HepG2 (cell line): Measurements from ENCODE around the gene FYB1.

Experiments used
- CEBPB ChIP-seq: IDR thresholded peaks from 2 replicates; pipeline ENCODE4 v1.6.1; 2011; ENCODE audit warnings: low read depth, low read length, improper control_type of control experiment, borderline replicate concordance
- CTCF ChIP-seq: sonication (generic); formaldehyde crosslinking; IDR thresholded peaks from 2 replicates; pipeline ENCODE4 v1.5.0; 2020; ENCODE audit warnings: mild to moderate bottlenecking, missing genetic modification reagents, moderate library complexity
- EZH2 ChIP-seq: conservative IDR thresholded peaks from 2 replicates; pipeline ENCODE4 v1.6.1; 2012; ENCODE audit warnings: mild to moderate bottlenecking, low read depth, low read length, moderate library complexity
- FOSL2 ChIP-seq: sonication (generic); formaldehyde crosslinking; IDR thresholded peaks from 2 replicates; pipeline ENCODE4 v1.4.0; 2020; ENCODE audit warnings: missing genetic modification reagents
- PCBP2 ChIP-seq: fragments of 200-400 bp; formaldehyde crosslinking; optimal IDR thresholded peaks from 2 replicates; pipeline ENCODE3; 2018; ENCODE audit warnings: low read length, low read depth; ENCODE audit not compliant: poor library complexity, severe bottlenecking
- POLR2AphosphoS5 ChIP-seq: IDR thresholded peaks from 2 replicates; pipeline ENCODE4 v1.6.1; 2012; ENCODE audit warnings: low read depth, low read length
- RAD21 ChIP-seq: fragments of 450-650 bp; formaldehyde crosslinking; IDR thresholded peaks from 2 replicates; pipeline ENCODE4 v1.5.0; 2020; ENCODE audit warnings: mild to moderate bottlenecking
- RBM39 ChIP-seq: fragments of 200-400 bp; formaldehyde crosslinking; IDR thresholded peaks from one replicate; pipeline ENCODE4 v1.6.1; 2018; ENCODE audit warnings: antibody characterized with exemption, mild to moderate bottlenecking, low read depth, low read length; ENCODE audit not compliant: poor library complexity, severe bottlenecking
- SRF ChIP-seq: IDR thresholded peaks from 2 replicates; pipeline ENCODE4 v1.6.1; 2011; ENCODE audit warnings: mild to moderate bottlenecking, low read depth, low read length, moderate library complexity
- TAF1 ChIP-seq: sonication (generic); formaldehyde crosslinking; IDR thresholded peaks from 2 replicates; pipeline ENCODE4 v1.4.0; 2020; ENCODE audit warnings: missing genetic modification reagents
- ZNF501 ChIP-seq: sonication (generic); formaldehyde crosslinking; IDR thresholded peaks from 2 replicates; pipeline ENCODE4 v1.5.1; 2020; ENCODE audit warnings: mild to moderate bottlenecking, moderate library complexity, missing genetic modification reagents
- ZNF530 ChIP-seq: sonication (generic); formaldehyde crosslinking; IDR thresholded peaks from 2 replicates; pipeline ENCODE4 v1.5.0; 2020; ENCODE audit warnings: low read depth, mild to moderate bottlenecking, missing genetic modification reagents
- TF ChIP-seq, protein P1 (sequence below): sonication (generic); formaldehyde crosslinking; IDR thresholded peaks from 2 replicates; pipeline ENCODE4 v1.4.0; 2020; ENCODE audit warnings: missing genetic modification reagents
- TF ChIP-seq, protein P2 (sequence below): sonication (generic); formaldehyde crosslinking; IDR thresholded peaks from 2 replicates; pipeline ENCODE4 v1.4.0; 2020; ENCODE audit warnings: missing genetic modification reagents

- no peak for TF ChIP-seq ZNF501
- TF ChIP-seq POLR2AphosphoS5, result no peak
- TF ChIP-seq, protein P1, sequence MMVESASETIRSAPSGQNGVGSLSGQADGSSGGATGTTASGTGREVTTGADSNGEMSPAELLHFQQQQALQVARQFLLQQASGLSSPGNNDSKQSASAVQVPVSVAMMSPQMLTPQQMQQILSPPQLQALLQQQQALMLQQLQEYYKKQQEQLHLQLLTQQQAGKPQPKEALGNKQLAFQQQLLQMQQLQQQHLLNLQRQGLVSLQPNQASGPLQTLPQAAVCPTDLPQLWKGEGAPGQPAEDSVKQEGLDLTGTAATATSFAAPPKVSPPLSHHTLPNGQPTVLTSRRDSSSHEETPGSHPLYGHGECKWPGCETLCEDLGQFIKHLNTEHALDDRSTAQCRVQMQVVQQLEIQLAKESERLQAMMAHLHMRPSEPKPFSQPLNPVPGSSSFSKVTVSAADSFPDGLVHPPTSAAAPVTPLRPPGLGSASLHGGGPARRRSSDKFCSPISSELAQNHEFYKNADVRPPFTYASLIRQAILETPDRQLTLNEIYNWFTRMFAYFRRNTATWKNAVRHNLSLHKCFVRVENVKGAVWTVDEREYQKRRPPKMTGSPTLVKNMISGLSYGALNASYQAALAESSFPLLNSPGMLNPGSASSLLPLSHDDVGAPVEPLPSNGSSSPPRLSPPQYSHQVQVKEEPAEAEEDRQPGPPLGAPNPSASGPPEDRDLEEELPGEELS (CRISPR knock-in tag), result no peak
- TF ChIP-seq PCBP2, result no peak
- TF ChIP-seq SRF, result no peak
- no peak for TF ChIP-seq EZH2
- no peak for TF ChIP-seq CEBPB
- no peak for TF ChIP-seq CTCF (CRISPR knock-in tag)
- TF ChIP-seq TAF1 (CRISPR knock-in tag), result no peak
- no peak for TF ChIP-seq RAD21 (CRISPR knock-in tag)
- TF ChIP-seq ZNF530, result no peak
- TF ChIP-seq, protein P2, sequence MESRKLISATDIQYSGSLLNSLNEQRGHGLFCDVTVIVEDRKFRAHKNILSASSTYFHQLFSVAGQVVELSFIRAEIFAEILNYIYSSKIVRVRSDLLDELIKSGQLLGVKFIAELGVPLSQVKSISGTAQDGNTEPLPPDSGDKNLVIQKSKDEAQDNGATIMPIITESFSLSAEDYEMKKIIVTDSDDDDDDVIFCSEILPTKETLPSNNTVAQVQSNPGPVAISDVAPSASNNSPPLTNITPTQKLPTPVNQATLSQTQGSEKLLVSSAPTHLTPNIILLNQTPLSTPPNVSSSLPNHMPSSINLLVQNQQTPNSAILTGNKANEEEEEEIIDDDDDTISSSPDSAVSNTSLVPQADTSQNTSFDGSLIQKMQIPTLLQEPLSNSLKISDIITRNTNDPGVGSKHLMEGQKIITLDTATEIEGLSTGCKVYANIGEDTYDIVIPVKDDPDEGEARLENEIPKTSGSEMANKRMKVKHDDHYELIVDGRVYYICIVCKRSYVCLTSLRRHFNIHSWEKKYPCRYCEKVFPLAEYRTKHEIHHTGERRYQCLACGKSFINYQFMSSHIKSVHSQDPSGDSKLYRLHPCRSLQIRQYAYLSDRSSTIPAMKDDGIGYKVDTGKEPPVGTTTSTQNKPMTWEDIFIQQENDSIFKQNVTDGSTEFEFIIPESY (CRISPR knock-in tag), result no peak
- TF ChIP-seq RBM39, result no peak
- TF ChIP-seq FOSL2 (CRISPR knock-in tag), result no peak
Observed at GRCh38 chr5:39186289-39186688, 33.1 kb downstream of the FYB1 start.
